GM12872 (cell line): Measurements from ENCODE around the gene AUTS2.

Source experiments
- TF ChIP-seq, protein P1 (sequence below): IDR thresholded peaks from 3 replicates; pipeline ENCODE4 v1.5.1; 2011; ENCODE audit warnings: low read depth, mild to moderate bottlenecking, low read length, moderate library complexity; ENCODE audit not compliant: insufficient read depth

Gene AUTS2

DNA sequence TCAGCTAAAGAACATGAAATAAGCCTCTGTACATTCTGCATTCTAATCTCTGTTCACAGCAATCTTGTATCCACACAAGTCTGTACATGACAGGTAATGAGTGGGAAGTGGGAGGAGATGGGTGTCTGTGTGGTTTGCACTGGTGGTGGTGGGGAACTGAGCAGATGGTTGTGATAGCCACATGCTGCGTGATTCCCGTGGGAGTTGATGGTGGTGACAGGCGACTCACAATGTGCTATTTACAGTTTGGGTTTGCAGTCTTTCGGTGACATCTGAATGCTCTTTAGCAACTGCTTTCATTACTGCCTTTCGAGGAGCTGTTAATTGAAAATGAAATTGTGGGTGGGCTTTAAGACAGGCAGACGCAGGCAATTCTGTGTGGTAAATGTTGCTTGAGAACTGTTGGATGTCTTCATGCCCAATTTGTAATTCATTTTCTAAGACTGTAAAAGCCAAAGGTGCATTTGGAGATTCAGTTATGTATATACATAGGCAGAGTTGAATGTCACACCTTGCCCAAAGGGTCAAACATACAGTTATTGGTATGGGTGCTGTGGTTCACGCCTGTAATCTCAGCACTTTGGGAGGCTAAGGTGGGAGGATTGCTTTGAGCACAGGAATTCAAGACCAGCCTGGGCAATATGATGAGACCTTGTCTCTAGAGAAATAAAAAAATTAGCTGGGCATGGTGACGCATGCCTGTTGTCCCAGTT, 308.2 kb downstream of the AUTS2 start:
- TF ChIP-seq, protein P1, sequence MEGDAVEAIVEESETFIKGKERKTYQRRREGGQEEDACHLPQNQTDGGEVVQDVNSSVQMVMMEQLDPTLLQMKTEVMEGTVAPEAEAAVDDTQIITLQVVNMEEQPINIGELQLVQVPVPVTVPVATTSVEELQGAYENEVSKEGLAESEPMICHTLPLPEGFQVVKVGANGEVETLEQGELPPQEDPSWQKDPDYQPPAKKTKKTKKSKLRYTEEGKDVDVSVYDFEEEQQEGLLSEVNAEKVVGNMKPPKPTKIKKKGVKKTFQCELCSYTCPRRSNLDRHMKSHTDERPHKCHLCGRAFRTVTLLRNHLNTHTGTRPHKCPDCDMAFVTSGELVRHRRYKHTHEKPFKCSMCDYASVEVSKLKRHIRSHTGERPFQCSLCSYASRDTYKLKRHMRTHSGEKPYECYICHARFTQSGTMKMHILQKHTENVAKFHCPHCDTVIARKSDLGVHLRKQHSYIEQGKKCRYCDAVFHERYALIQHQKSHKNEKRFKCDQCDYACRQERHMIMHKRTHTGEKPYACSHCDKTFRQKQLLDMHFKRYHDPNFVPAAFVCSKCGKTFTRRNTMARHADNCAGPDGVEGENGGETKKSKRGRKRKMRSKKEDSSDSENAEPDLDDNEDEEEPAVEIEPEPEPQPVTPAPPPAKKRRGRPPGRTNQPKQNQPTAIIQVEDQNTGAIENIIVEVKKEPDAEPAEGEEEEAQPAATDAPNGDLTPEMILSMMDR: no peak

DNA sequence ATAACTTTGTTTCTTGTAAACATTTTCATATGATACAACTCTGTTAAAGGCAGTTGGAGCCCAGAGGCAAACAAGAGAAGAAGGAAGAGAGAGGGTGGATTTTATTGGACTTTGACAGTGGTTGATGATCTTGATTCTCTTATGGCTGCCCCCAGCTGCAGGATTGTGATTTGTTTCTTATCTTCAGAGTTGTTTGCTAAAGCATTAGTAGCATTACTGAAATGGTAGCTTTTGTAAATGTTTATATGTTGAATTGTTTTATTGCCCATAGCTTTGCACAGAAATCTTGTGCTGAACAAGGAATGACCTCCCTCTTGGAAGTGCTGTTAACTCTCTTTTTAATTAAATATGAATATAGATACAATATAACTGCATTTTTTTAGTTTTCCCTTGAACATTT, 309.4 kb downstream of the AUTS2 start:
- TF ChIP-seq, protein P1: no peak

DNA sequence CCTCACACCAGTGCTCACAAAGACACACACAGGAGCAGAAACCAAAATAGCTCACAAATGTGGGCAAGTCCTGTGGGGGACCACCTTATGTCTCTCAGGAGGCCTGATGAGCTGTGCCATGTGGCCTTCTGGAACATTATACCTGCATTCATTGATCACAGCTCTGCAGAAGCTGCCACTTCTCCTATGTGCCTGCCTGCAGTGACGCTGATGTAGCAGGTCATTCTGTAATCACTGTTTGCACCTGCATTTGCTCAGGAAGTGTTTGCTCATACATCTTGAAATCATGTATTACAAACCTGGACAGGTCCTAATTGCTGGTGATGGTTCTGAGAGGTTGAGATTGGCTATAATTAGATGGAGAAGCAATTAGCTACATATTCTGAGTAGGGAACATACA, 310.2 kb downstream of the AUTS2 start:
- TF ChIP-seq, protein P1: no peak

DNA sequence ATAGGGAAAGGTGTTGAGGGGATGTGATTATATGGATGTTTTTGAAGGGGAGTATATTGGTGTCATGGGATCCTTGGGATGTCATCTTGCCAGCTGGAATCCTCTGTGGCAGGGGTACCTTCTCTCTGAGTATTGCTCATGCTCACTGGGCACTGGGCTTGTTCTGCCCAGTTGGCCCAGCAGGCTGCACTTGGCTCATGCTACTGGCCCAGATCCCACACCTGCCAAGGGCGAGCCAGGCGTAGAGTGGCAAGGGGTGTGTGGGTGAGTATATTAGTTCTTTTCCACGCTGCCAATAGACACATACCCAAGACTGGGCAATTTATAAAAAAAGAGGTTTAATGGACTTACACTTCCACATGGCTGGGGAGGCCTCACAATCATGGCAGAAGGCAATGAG, 311.9 kb downstream of the AUTS2 start:
- TF ChIP-seq, protein P1: no peak

DNA sequence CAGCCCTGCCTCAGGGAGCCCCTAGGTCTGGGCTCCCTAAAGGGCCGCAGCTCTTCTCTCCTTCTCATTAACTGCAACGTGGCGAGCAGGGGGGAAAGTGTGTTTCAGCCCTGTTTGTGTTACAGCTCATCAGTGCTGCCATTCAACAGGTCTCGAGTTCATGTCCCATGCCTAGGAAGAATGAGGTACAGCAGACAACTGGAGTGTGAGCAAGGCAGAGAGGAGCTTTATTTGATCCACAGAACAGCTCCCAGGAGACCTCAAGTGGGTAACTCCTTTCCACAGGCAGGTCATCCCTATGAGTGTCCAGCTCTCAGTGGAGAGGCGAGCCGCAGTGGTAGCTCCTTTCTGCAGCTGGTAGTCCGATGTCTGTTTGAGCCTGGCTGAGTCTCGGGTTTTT, 313.1 kb downstream of the AUTS2 start:
- TF ChIP-seq, protein P1: no peak

DNA sequence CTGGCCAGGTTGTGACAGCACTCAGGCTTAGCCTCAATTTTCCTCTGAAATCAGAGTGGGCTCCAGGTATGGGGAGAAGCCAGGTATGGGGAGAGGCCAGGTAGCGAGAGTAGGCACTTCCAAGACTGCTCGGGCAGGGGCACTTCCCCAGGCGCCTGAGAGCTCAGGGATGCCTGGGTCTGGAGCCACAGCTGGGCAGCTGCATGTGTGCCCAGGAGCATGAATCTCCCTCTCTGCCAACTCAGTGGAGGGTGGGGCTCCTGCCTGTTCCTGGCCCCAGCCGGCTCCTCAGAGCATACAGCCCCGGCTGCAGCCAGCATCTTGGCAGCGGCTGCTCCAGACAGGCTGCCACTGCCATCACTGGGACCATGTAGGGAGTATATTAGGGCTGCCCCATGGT, 313.9 kb downstream of the AUTS2 start:
- TF ChIP-seq, protein P1: no peak

DNA sequence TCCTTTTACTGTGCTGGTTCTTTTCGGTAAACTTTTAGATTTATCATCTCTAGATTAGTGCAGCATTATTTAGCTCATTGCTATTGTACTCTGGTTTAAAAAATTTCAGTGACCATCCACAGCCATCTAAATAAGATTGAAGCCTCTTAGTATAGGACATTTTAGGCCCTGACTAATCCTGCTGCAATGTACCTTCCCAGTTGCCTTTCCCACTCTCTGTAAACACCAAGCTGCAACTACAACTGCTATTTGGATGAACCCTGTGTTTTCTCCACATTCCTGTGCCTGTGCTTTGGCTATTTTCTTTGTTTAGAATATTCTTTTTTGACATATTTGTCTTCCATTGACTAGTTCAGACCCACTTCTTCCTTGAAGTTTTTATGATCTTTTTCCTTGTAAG, 314.6 kb downstream of the AUTS2 start:
- TF ChIP-seq, protein P1: no peak
